K562 (cell line): Measurements from ENCODE around the gene ZNF146. TPM values are rescaled to one million over a fixed set of nuclear protein-coding genes. Genes with fewer than 3 reads are reported as not detected.
A peak's percentile ranks its signal among the peaks of the same experiment; 100 is the strongest.

Source experiments
- CREM ChIP-seq: IDR thresholded peaks from 2 replicates; pipeline ENCODE4 v1.6.1; 2014; ENCODE audit warnings: antibody characterized with exemption, low read depth
- DIDO1 ChIP-seq: fragments of 450-650 bp; IDR thresholded peaks from 2 replicates; pipeline ENCODE4 v1.6.1; 2016; ENCODE audit warnings: low read depth, missing biosample characterization, missing genetic modification characterization
- DNMT1 ChIP-seq: fragments of 450-650 bp; IDR thresholded peaks from 2 replicates; pipeline ENCODE4 v1.6.1; 2016; ENCODE audit warnings: antibody characterized with exemption, mild to moderate bottlenecking
- ELF4 ChIP-seq: fragments of 450-650 bp; formaldehyde crosslinking; IDR thresholded peaks from 2 replicates; pipeline ENCODE4 v1.4.0; 2022; ENCODE audit warnings: missing genetic modification characterization
- FOXK1 ChIP-seq: sonication (generic); formaldehyde crosslinking; IDR thresholded peaks from 2 replicates; pipeline ENCODE4 v1.8.0; 2022; ENCODE audit warnings: missing genetic modification reagents, mild to moderate bottlenecking, borderline replicate concordance
- GATA2 ChIP-seq: sonication (generic); formaldehyde crosslinking; IDR thresholded peaks from 2 replicates; pipeline ENCODE4 v1.4.0; 2020; ENCODE audit warnings: mild to moderate bottlenecking, missing genetic modification reagents
- GTF2E2 ChIP-seq: fragments of 200-800 bp; sonication (Bioruptor generic); IDR thresholded peaks from 2 replicates; pipeline ENCODE4 v1.6.1; 2016; ENCODE audit warnings: missing genetic modification characterization, missing compliant biosample characterization
- HMGN3 ChIP-seq: IDR thresholded peaks from 2 replicates; pipeline ENCODE4 v1.6.1; 2011; ENCODE audit warnings: borderline replicate concordance, low read depth, mild to moderate bottlenecking, mixed read lengths, low read length; ENCODE audit not compliant: insufficient read length; ENCODE audit errors: extremely low read depth
- KLF1 ChIP-seq: fragments of 450-650 bp; IDR thresholded peaks from 2 replicates; pipeline ENCODE4 v1.6.1; 2016; ENCODE audit warnings: missing genetic modification characterization, missing compliant biosample characterization
- NFATC3 ChIP-seq: fragments of 450-650 bp; IDR thresholded peaks from 2 replicates; pipeline ENCODE4 v1.6.1; 2017; ENCODE audit warnings: mild to moderate bottlenecking
- NFIX ChIP-seq: fragments of 250-450 bp; sonication (Bioruptor Pico); IDR thresholded peaks from 2 replicates; pipeline ENCODE4 v1.4.0; 2020; ENCODE audit warnings: low read depth, mild to moderate bottlenecking, moderate library complexity
- PHTF2 ChIP-seq: fragments of 250-450 bp; sonication (Bioruptor Pico); IDR thresholded peaks from 2 replicates; pipeline ENCODE4 v1.5.0; 2021; ENCODE audit warnings: mild to moderate bottlenecking
- POLR2AphosphoS5 ChIP-seq: IDR thresholded peaks from 2 replicates; pipeline ENCODE4 v1.6.1; 2011; ENCODE audit warnings: mild to moderate bottlenecking, low read depth, low read length, moderate library complexity; ENCODE audit not compliant: control insufficient read depth, insufficient read depth
- PURB ChIP-seq: sonication (generic); formaldehyde crosslinking; IDR thresholded peaks from 2 replicates; pipeline ENCODE4 v1.9.0; 2021; ENCODE audit warnings: low read depth, mild to moderate bottlenecking, missing genetic modification reagents
- SAFB2 ChIP-seq: fragments of 200-400 bp; formaldehyde crosslinking; IDR thresholded peaks from 2 replicates; pipeline ENCODE4 v1.6.1; 2018; ENCODE audit warnings: borderline replicate concordance, low read length, low read depth, moderate library complexity; ENCODE audit not compliant: severe bottlenecking
- TRIM28 ChIP-seq: fragments of 450-650 bp; IDR thresholded peaks from 2 replicates; pipeline ENCODE4 v1.6.1; 2017
- ZNF165 ChIP-seq: fragments of 250-450 bp; sonication (Bioruptor Pico); IDR thresholded peaks from 2 replicates; pipeline ENCODE4 v1.4.0; 2020; ENCODE audit warnings: borderline replicate concordance
- ZNF217 ChIP-seq: sonication (generic); formaldehyde crosslinking; IDR thresholded peaks from 2 replicates; pipeline ENCODE4 v1.8.0; 2022; ENCODE audit warnings: mild to moderate bottlenecking, missing genetic modification reagents
- ZNF551 ChIP-seq: fragments of 250-450 bp; sonication (Bioruptor Pico); IDR thresholded peaks from 2 replicates; pipeline ENCODE4 v1.5.0; 2021; ENCODE audit warnings: mild to moderate bottlenecking, moderate library complexity
- ZNF584 ChIP-seq: fragments of 200-800 bp; sonication (Bioruptor generic); IDR thresholded peaks from 2 replicates; pipeline ENCODE4 v1.6.1; 2016; ENCODE audit warnings: low read depth, mild to moderate bottlenecking, missing genetic modification characterization, missing compliant biosample characterization
- ZNF785 ChIP-seq: fragments of 250-450 bp; sonication (Bioruptor Pico); IDR thresholded peaks from 2 replicates; pipeline ENCODE4 v1.4.0; 2020; ENCODE audit warnings: mild to moderate bottlenecking
- polyA plus RNA-seq, 8 experiments: library from polyadenylated mRNA; depleted of rRNA in 4 of 8; stranded (reverse) in 5 of 8; unstranded in 3 of 8; fragments of >200 nt; fragmentation: Nextera tagmentation in 2 of 8; fragmentation: Illumina TruSeq in 1 of 8; extraction: Ambion mirVana in 2 of 8; extraction: Trizol in 1 of 8; gene quantifications; 2 replicates each; pipeline versions ENCODE4 v1.2.1 to v1.2.3, GENCODE V29; 2011 to 2014; ENCODE audit warnings: inconsistent platforms in 1 of 8, missing spikeins in 1 of 8
- total RNA-seq, 7 experiments: library from RNA; depleted of rRNA in 6 of 7; stranded (reverse); fragments of >200 nt in 6 of 7; fragmentation: Illumina TruSeq in 2 of 7; extraction: Trizol in 2 of 7; gene quantifications; 2 replicates each; pipeline versions ENCODE4 v1.2.1 to v1.2.3, GENCODE V29; 2011 to 2021; ENCODE audit warnings: low replicate concordance in 1 of 7
- TF ChIP-seq, protein P1 (sequence below): fragments of 250-450 bp; sonication (Bioruptor Pico); IDR thresholded peaks from 2 replicates; pipeline ENCODE4 v1.4.0; 2020
- TF ChIP-seq, protein P2 (sequence below): fragments of 450-650 bp; formaldehyde crosslinking; IDR thresholded peaks from 2 replicates; pipeline ENCODE4 v1.4.0; 2022; ENCODE audit warnings: missing genetic modification characterization

The ZNF146 gene
- total and polyA plus RNA-seq, 9 of the 15 experiments (the other 6 are each of a cell fraction or from before 2014, with no cell fraction given), result 36.2 to 195 (median 116) TPM

DNA sequence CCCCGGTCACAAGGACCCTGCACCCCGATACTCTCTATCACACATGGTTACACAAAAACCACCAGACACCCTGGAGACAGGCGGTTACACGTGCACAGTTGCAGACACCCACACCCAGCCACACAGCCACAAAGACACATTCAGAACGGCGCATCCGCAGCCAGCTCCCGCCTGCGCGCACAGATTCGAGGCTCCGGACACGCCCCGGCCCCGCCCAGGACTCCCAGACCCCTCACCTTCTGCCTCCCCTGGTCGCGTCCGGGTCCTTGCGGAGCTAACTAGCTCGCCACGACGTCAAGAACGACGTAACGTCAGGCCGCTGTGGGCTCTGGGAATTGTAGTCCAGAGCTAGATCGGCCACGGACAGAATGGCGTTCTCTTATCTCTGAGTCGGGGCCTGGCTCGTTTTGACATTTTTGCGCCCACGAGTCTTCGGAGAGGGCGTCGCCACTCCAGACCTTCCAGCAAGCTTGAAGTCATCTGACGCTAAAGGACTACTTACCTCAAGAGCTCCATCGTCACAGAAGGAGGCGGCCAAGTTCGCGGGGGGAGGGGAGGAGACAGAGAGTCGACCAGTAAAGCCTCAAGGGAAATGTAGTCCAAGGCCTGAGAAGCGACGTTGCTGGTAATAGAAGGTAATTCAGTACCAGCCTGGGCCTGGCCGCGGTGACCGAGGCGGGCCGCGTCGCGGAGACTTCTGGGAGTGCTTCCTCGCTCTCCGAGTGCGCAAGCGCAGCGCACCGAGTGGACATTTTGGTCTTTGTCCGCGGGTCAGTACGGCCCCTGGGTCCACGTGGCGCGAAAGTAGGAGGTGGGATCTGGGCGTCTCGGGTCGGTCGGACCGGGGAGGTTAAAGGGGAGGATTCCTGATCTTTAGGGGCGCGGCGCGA is at the start of gene ZNF146, which contains the start of gene ZNF565 (continued):
- TF ChIP-seq, protein P1, sequence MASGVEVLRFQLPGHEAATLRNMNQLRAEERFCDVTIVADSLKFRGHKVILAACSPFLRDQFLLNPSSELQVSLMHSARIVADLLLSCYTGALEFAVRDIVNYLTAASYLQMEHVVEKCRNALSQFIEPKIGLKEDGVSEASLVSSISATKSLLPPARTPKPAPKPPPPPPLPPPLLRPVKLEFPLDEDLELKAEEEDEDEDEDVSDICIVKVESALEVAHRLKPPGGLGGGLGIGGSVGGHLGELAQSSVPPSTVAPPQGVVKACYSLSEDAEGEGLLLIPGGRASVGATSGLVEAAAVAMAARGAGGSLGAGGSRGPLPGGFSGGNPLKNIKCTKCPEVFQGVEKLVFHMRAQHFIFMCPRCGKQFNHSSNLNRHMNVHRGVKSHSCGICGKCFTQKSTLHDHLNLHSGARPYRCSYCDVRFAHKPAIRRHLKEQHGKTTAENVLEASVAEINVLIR (CRISPR knock-in tag), result peak; percentile 76
- no peak for TF ChIP-seq NFIX (CRISPR knock-in tag)
- TF ChIP-seq KLF1 (tag), result no peak
- TF ChIP-seq, protein P2, sequence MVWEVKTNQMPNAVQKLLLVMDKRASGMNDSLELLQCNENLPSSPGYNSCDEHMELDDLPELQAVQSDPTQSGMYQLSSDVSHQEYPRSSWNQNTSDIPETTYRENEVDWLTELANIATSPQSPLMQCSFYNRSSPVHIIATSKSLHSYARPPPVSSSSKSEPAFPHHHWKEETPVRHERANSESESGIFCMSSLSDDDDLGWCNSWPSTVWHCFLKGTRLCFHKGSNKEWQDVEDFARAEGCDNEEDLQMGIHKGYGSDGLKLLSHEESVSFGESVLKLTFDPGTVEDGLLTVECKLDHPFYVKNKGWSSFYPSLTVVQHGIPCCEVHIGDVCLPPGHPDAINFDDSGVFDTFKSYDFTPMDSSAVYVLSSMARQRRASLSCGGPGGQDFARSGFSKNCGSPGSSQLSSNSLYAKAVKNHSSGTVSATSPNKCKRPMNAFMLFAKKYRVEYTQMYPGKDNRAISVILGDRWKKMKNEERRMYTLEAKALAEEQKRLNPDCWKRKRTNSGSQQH (CRISPR knock-in tag), result no peak
- 0 out of 2 replicates have a peak, but pooled peaks have one; percentile 59 for TF ChIP-seq ZNF584 (CRISPR knock-in tag)
- TF ChIP-seq CREM, result peak; percentile 94
- peak; percentile 79 for TF ChIP-seq GATA2 (CRISPR knock-in tag)
- no peak for TF ChIP-seq PHTF2 (CRISPR knock-in tag)
- TF ChIP-seq NFATC3, result no peak
- no peak for TF ChIP-seq ELF4
- TF ChIP-seq GTF2E2 (tag), result no peak
- peak; percentile 86 for TF ChIP-seq POLR2AphosphoS5
- TF ChIP-seq DIDO1, result peak; percentile 82
- peak; percentile 19 for TF ChIP-seq HMGN3
- no peak for TF ChIP-seq ZNF785 (CRISPR knock-in tag)
- TF ChIP-seq ZNF551 (CRISPR knock-in tag), result no peak
- peak; percentile 25; the same call in 1 of the 2 replicates for TF ChIP-seq TRIM28
- TF ChIP-seq ZNF165 (CRISPR knock-in tag), result no peak
- TF ChIP-seq FOXK1 (CRISPR knock-in tag), result peak; percentile 76; the same call in 1 of the 2 replicates
- no peak for TF ChIP-seq SAFB2
- TF ChIP-seq ZNF217 (CRISPR knock-in tag), result no peak
- no peak for TF ChIP-seq PURB (CRISPR knock-in tag)
- no peak for TF ChIP-seq DNMT1
